Neural cell (in vitro differentiated cells): Measurements from ENCODE around the gene OR9Q2. TPM values are rescaled to one million over a fixed set of nuclear protein-coding genes. Genes with fewer than 3 reads are reported as not detected.

Experiments
- H2AFZ ChIP-seq: fragments of 200-600, 300-800 bp; sonication (generic), shearing (Covaris generic); 2 replicates; pipeline ENCODE4 v1.6.0; 2014; ENCODE audit warnings: low read depth, mild to moderate bottlenecking, antibody characterized with exemption, low read length, moderate library complexity
- H3F3A ChIP-seq: fragments of 200-600 bp; shearing (Covaris generic); 2 replicates; pipeline ENCODE4 v1.6.1; 2016; ENCODE audit warnings: mild to moderate bottlenecking, moderate library complexity, mixed read lengths, antibody characterized with exemption, low read length; ENCODE audit not compliant: insufficient read depth, poor library complexity, severe bottlenecking
- H3K27ac ChIP-seq: fragments of 200-600, 300-800 bp; sonication (generic), shearing (Covaris generic); 2 replicates; pipeline ENCODE4 v1.5.1; 2014; ENCODE audit warnings: mild to moderate bottlenecking, low read length, moderate library complexity
- H3K27me3 ChIP-seq: fragments of 300-800, 200-600 bp; sonication (generic), shearing (Covaris generic); 2 replicates; pipeline ENCODE4 v1.6.0; 2014; ENCODE audit warnings: mild to moderate bottlenecking, low read depth, low read length, moderate library complexity; ENCODE audit not compliant: insufficient read depth
- H3K36me3 ChIP-seq: fragments of 300-800, 200-600 bp; sonication (generic), shearing (Covaris generic); 2 replicates; pipeline ENCODE4 v1.5.1; 2014; ENCODE audit warnings: mild to moderate bottlenecking, antibody characterized with exemption, low read length, moderate library complexity; ENCODE audit not compliant: insufficient read depth
- H3K4me2 ChIP-seq: fragments of 300-800, 200-600 bp; sonication (generic), shearing (Covaris generic); 2 replicates; pipeline ENCODE4 v1.6.0; 2014; ENCODE audit warnings: mild to moderate bottlenecking, low read length
- H3K4me3 ChIP-seq: fragments of 300-800, 200-600 bp; sonication (generic), shearing (Covaris generic); 2 replicates; pipeline ENCODE4 v1.5.1; 2014; ENCODE audit warnings: mild to moderate bottlenecking, low read length, moderate library complexity
- H3K79me2 ChIP-seq: fragments of 200-600 bp; shearing (Covaris generic); replicated peaks from 2 replicates; pipeline ENCODE4 v1.6.0; 2014; ENCODE audit warnings: mild to moderate bottlenecking, low read length, moderate library complexity; ENCODE audit not compliant: insufficient read depth
- H3K9ac ChIP-seq: fragments of 300-800, 200-600 bp; sonication (generic), shearing (Covaris generic); 2 replicates; pipeline ENCODE4 v1.6.1; 2016; ENCODE audit warnings: mild to moderate bottlenecking, low read length, mixed read lengths
- H3K9me2 ChIP-seq: fragments of 200-600 bp; shearing (Covaris generic); 2 replicates; pipeline ENCODE4 v1.6.1; 2016; ENCODE audit warnings: mild to moderate bottlenecking, low read length, mixed read lengths; ENCODE audit not compliant: insufficient read depth
- H3K9me3 ChIP-seq: fragments of 200-600, 300-800 bp; sonication (generic), shearing (Covaris generic); 2 replicates; pipeline ENCODE4 v1.6.1; 2016; ENCODE audit warnings: mild to moderate bottlenecking, mixed run types, low read length, moderate library complexity, mixed read lengths
- H4K20me1 ChIP-seq: fragments of 200-600 bp; shearing (Covaris generic); 2 replicates; pipeline ENCODE4 v1.6.1; 2016; ENCODE audit warnings: mild to moderate bottlenecking, mixed run types; ENCODE audit not compliant: insufficient read depth
- EP300 ChIP-seq: fragments of 450-650 bp; conservative IDR thresholded peaks from 2 replicates; pipeline ENCODE4 v1.6.1; 2014; ENCODE audit warnings: antibody characterized with exemption, mild to moderate bottlenecking, moderate library complexity; ENCODE audit not compliant: poor library complexity, severe bottlenecking
- EZH2 ChIP-seq: fragments of 200-600, 300-800 bp; shearing (Covaris generic), sonication (generic); IDR thresholded peaks from 2 replicates; pipeline ENCODE4 v1.6.1; 2014; ENCODE audit warnings: antibody characterized with exemption, low read length, borderline replicate concordance, mild to moderate bottlenecking; ENCODE audit not compliant: insufficient read depth, poor library complexity, severe bottlenecking
- MXI1 ChIP-seq: fragments of 450-650 bp; conservative IDR thresholded peaks from 2 replicates; pipeline ENCODE4 v1.6.1; 2014; ENCODE audit warnings: antibody characterized with exemption, mild to moderate bottlenecking; ENCODE audit not compliant: poor library complexity, severe bottlenecking
- POLR2AphosphoS5 ChIP-seq: IDR thresholded peaks from 2 replicates; pipeline ENCODE4 v1.6.1; 2012
- RAD21 ChIP-seq: fragments of 450-650 bp; conservative IDR thresholded peaks from 2 replicates; pipeline ENCODE4 v1.6.1; 2014; ENCODE audit warnings: antibody characterized with exemption, mild to moderate bottlenecking, moderate library complexity
- SMC3 ChIP-seq: fragments of 450-650 bp; conservative IDR thresholded peaks from 2 replicates; pipeline ENCODE4 v1.6.1; 2014; ENCODE audit warnings: antibody characterized with exemption, mild to moderate bottlenecking, moderate library complexity; ENCODE audit not compliant: poor library complexity
- TAF1 ChIP-seq: IDR thresholded peaks from 2 replicates; pipeline ENCODE4 v1.6.1; 2012; ENCODE audit warnings: low read depth
- polyA minus RNA-seq: library from RNA; depleted of rRNA, polyadenylated mRNA; stranded (reverse); fragments of >200 nt; gene quantifications from 2 replicates; pipeline ENCODE4 v1.2.3, GENCODE V29; 2014
- polyA plus RNA-seq: library from polyadenylated mRNA; depleted of rRNA; stranded (reverse); fragments of >200 nt; gene quantifications from 2 replicates; pipeline ENCODE4 v1.2.3, GENCODE V29; 2014
- TF ChIP-seq, protein P1 (sequence below): fragments of 450-650 bp; IDR thresholded peaks from 2 replicates; pipeline ENCODE4 v1.5.1; 2014; ENCODE audit warnings: antibody characterized with exemption, mild to moderate bottlenecking, moderate library complexity; ENCODE audit not compliant: poor library complexity, severe bottlenecking
- TF ChIP-seq, protein P2 (sequence below): IDR thresholded peaks from 2 replicates; pipeline ENCODE4 v1.6.1; 2012; ENCODE audit warnings: borderline replicate concordance

The OR9Q2 gene, protein sequence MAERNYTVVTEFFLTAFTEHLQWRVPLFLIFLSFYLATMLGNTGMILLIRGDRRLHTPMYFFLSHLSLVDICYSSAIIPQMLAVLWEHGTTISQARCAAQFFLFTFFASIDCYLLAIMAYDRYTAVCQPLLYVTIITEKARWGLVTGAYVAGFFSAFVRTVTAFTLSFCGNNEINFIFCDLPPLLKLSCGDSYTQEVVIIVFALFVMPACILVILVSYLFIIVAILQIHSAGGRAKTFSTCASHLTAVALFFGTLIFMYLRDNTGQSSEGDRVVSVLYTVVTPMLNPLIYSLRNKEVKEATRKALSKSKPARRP
- polyA plus RNA-seq (not detected in 2 replicates), polyA minus RNA-seq (not detected in 2 replicates)

DNA sequence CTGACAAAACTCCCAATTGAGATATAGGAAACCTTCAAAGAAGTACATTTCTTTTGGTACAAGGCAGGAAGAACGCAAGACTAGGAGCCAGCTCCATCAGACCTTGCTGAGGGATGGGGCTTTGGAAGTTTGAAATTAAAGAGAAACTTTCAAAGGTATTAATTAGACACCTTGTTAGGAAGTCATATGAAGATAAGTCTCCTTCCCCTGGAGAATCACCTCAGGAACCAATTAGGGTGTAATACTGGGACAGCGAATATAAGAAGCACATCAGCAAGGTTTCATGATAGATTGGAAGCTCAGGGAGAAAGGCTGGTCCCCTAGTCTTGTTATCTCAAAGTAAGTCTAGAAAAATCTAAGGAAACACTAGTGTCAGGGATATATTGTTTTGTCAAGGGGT is at the start of gene OR9Q2:
OR9Q2 (plus strand) TSS at position 301 of the 400 bp plus-strand sequence. CDS start 1,421 bp downstream, outside the sequence.
- Histone ChIP-seq H3K9me3 (no peaks in the 10 kb centered on the region), H3K79me2 (no peaks in the 10 kb centered on the region), H3F3A (no peaks in the 10 kb centered on the region), H3K4me3 (no peak within 1 kb of the TSS), H3K9ac (no peak within 1 kb of the TSS), H3K27ac (no peak within 1 kb of the TSS), H3K9me2 (no peaks in the 10 kb centered on the region), H4K20me1 (no peaks in the 10 kb centered on the region), H3K4me2 (no peak within 1 kb of the TSS), H3K36me3 (no peaks in the 10 kb centered on the region), H3K27me3 (no peaks in the 10 kb centered on the region), H2AFZ (no peak within 1 kb of the TSS)
- no peak for TF ChIP-seq RAD21
- no peak for TF ChIP-seq EP300
- no peak for TF ChIP-seq MXI1
- TF ChIP-seq EZH2, result no peak
- TF ChIP-seq POLR2AphosphoS5, result no peak
- no peak for TF ChIP-seq SMC3
- TF ChIP-seq, protein P1, sequence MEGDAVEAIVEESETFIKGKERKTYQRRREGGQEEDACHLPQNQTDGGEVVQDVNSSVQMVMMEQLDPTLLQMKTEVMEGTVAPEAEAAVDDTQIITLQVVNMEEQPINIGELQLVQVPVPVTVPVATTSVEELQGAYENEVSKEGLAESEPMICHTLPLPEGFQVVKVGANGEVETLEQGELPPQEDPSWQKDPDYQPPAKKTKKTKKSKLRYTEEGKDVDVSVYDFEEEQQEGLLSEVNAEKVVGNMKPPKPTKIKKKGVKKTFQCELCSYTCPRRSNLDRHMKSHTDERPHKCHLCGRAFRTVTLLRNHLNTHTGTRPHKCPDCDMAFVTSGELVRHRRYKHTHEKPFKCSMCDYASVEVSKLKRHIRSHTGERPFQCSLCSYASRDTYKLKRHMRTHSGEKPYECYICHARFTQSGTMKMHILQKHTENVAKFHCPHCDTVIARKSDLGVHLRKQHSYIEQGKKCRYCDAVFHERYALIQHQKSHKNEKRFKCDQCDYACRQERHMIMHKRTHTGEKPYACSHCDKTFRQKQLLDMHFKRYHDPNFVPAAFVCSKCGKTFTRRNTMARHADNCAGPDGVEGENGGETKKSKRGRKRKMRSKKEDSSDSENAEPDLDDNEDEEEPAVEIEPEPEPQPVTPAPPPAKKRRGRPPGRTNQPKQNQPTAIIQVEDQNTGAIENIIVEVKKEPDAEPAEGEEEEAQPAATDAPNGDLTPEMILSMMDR, result no peak
- TF ChIP-seq, protein P2, sequence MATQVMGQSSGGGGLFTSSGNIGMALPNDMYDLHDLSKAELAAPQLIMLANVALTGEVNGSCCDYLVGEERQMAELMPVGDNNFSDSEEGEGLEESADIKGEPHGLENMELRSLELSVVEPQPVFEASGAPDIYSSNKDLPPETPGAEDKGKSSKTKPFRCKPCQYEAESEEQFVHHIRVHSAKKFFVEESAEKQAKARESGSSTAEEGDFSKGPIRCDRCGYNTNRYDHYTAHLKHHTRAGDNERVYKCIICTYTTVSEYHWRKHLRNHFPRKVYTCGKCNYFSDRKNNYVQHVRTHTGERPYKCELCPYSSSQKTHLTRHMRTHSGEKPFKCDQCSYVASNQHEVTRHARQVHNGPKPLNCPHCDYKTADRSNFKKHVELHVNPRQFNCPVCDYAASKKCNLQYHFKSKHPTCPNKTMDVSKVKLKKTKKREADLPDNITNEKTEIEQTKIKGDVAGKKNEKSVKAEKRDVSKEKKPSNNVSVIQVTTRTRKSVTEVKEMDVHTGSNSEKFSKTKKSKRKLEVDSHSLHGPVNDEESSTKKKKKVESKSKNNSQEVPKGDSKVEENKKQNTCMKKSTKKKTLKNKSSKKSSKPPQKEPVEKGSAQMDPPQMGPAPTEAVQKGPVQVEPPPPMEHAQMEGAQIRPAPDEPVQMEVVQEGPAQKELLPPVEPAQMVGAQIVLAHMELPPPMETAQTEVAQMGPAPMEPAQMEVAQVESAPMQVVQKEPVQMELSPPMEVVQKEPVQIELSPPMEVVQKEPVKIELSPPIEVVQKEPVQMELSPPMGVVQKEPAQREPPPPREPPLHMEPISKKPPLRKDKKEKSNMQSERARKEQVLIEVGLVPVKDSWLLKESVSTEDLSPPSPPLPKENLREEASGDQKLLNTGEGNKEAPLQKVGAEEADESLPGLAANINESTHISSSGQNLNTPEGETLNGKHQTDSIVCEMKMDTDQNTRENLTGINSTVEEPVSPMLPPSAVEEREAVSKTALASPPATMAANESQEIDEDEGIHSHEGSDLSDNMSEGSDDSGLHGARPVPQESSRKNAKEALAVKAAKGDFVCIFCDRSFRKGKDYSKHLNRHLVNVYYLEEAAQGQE, result no peak

DNA sequence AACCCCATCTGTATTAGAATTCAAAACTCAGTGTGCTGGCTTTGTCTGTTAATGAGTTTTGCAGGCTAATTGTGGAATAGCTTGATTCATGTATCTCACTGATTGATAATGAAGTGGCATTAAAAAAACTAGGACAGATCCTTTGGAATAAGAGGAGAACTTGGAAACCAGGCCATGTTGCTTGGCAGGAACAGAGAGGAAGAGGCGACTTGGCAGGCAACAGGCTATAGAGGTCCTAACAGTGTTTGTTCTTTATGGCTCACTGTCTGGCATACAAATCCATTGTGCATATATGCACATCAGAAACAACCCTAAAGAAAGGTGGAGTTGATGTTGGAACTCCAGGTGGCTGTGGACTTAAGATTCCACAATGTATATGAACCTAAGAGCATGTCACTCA is 46.1 kb upstream of the OR9Q2 start:
- Histone ChIP-seq H3F3A (no peaks in the 10 kb centered on the region), H3K9me3 (no peaks in the 10 kb centered on the region), H3K9ac (no peak overlapping the region), H3K27ac (no peak overlapping the region), H3K27me3 (no peaks in the 10 kb centered on the region), H3K79me2 (no peaks in the 10 kb centered on the region), H2AFZ (no peak overlapping the region), H3K9me2 (no peaks in the 10 kb centered on the region), H3K4me2 (no peak overlapping the region), H3K36me3 (no peaks in the 10 kb centered on the region), H3K4me3 (no peak overlapping the region), H4K20me1 (no peaks in the 10 kb centered on the region)
- TF ChIP-seq SMC3, result no peak
- TF ChIP-seq EP300, result no peak
- TF ChIP-seq EZH2, result no peak
- TF ChIP-seq TAF1, result no peak
- no peak for TF ChIP-seq POLR2AphosphoS5
- TF ChIP-seq MXI1, result no peak
- TF ChIP-seq, protein P2, result no peak
- TF ChIP-seq RAD21, result no peak
- TF ChIP-seq, protein P1, result no peak
